ENCODE results near the gene VIL1. TPM values are rescaled to one million over a fixed set of nuclear protein-coding genes. Genes with fewer than 3 reads are reported as not detected.

The VIL1 gene
- total and polyA plus RNA-seq, 2 of the 13 experiments (the other 11 are each of a cell fraction or from before 2014, with no cell fraction given), result 287 to 301 TPM

DNA sequence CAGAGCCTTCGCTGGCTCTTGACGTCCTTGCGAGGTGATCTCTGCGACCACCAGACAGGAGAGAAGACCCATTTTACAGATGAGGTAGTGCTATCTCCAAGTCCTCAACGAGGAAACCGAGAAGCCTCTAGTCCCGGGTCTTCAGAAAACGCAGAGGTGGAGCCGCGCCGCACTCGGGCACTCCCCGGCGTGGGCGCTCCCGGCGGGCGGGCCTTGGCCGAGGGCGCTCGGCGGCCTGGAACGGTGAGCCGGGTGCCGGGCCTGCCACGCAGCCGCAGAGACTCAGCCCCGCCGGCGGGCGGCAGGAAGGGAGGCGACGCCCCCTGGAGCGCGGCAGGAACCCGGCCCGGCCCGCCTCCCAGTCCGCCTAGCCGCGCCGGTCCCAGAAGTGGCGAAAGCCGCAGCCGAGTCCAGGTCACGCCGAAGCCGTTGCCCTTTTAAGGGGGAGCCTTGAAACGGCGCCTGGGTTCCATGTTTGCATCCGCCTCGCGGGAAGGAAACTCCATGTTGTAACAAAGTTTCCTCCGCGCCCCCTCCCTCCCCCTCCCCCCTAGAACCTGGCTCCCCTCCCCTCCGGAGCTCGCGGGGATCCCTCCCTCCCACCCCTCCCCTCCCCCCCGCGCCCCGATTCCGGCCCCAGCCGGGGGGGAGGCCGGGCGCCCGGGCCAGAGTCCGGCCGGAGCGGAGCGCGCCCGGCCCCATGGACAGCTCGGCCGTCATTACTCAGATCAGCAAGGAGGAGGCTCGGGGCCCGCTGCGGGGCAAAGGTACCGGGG, 19.3 kb upstream of the VIL1 start, which contains the start of gene CTDSP1 (continued):
- TF ChIP-seq, protein P1, sequence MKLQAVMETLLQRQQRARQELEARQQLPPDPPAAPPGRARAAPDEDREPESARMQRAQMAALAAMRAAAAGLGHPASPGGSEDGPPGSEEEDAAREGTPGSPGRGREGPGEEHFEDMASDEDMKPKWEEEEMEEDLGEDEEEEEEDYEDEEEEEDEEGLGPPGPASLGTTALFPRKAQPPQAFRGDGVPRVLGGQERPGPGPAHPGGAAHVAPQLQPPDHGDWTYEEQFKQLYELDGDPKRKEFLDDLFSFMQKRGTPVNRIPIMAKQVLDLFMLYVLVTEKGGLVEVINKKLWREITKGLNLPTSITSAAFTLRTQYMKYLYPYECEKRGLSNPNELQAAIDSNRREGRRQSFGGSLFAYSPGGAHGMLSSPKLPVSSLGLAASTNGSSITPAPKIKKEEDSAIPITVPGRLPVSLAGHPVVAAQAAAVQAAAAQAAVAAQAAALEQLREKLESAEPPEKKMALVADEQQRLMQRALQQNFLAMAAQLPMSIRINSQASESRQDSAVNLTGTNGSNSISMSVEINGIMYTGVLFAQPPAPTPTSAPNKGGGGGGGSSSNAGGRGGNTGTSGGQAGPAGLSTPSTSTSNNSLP (IDR thresholded peaks at IDR 0.05; ENCODE audit: low read depth, low read length), result 0 out of 2 replicates have a peak, but pooled peaks have one; percentile 46
- TF ChIP-seq, protein P2, sequence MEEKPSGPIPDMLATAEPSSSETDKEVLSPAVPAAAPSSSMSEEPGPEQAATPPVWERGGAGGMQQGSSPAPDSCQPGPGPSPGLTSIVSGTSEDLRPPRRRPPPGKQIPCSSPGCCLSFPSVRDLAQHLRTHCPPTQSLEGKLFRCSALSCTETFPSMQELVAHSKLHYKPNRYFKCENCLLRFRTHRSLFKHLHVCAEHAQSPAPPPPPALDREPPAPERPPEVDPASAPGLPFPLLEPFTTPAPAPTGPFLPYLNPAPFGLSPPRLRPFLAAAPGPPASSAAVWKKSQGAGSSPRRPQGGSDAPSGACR (CRISPR knock-in tag; IDR thresholded peaks at IDR 0.05), result no peak
- TF ChIP-seq ZNF589 (CRISPR knock-in tag; conservative IDR thresholded peaks at IDR 0.05) (no peak), ZNF652 (CRISPR knock-in tag; IDR thresholded peaks at IDR 0.05; ENCODE audit: borderline replicate concordance, low read depth) (no peak), RFXANK (CRISPR knock-in tag; IDR thresholded peaks at IDR 0.05) (no peak), TRIM24 (CRISPR knock-in tag; IDR thresholded peaks at IDR 0.05) (no peak), BRCA1 (CRISPR knock-in tag; IDR thresholded peaks at IDR 0.05) (0 out of 2 replicates have a peak, but pooled peaks have one; percentile 19), ZSCAN22 (CRISPR knock-in tag; IDR thresholded peaks at IDR 0.05) (0 out of 2 replicates have a peak, but pooled peaks have one; percentile 9), POGZ (CRISPR knock-in tag; IDR thresholded peaks at IDR 0.05) (peak; percentile 55), RFX3 (CRISPR knock-in tag; IDR thresholded peaks at IDR 0.05) (no peak), ZNF337 (CRISPR knock-in tag; IDR thresholded peaks at IDR 0.05; ENCODE audit: borderline replicate concordance, low read depth) (no peak), NFATC3 (CRISPR knock-in tag; IDR thresholded peaks at IDR 0.05) (no peak), NKX3-1 (CRISPR knock-in tag; IDR thresholded peaks at IDR 0.05) (no peak; the same call in none of the 2 replicates), SP4 (CRISPR knock-in tag; IDR thresholded peaks at IDR 0.05) (peak; percentile 70; the same call in 1 of the 2 replicates), KLF6 (CRISPR knock-in tag; IDR thresholded peaks at IDR 0.05) (peak; percentile 82), MYNN (CRISPR knock-in tag; IDR thresholded peaks at IDR 0.05; ENCODE audit: low read depth) (no peak), SALL1 (CRISPR knock-in tag; IDR thresholded peaks at IDR 0.05) (peak; percentile 91), ZNF10 (CRISPR knock-in tag; IDR thresholded peaks at IDR 0.05; ENCODE audit: borderline replicate concordance, low read depth) (no peak)
- TF ChIP-seq, protein P3, sequence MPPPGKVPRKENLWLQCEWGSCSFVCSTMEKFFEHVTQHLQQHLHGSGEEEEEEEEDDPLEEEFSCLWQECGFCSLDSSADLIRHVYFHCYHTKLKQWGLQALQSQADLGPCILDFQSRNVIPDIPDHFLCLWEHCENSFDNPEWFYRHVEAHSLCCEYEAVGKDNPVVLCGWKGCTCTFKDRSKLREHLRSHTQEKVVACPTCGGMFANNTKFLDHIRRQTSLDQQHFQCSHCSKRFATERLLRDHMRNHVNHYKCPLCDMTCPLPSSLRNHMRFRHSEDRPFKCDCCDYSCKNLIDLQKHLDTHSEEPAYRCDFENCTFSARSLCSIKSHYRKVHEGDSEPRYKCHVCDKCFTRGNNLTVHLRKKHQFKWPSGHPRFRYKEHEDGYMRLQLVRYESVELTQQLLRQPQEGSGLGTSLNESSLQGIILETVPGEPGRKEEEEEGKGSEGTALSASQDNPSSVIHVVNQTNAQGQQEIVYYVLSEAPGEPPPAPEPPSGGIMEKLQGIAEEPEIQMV (CRISPR knock-in tag; IDR thresholded peaks at IDR 0.05; ENCODE audit: low read depth), result 0 out of 2 replicates have a peak, but pooled peaks have one; percentile 30
- TF ChIP-seq, protein P4, sequence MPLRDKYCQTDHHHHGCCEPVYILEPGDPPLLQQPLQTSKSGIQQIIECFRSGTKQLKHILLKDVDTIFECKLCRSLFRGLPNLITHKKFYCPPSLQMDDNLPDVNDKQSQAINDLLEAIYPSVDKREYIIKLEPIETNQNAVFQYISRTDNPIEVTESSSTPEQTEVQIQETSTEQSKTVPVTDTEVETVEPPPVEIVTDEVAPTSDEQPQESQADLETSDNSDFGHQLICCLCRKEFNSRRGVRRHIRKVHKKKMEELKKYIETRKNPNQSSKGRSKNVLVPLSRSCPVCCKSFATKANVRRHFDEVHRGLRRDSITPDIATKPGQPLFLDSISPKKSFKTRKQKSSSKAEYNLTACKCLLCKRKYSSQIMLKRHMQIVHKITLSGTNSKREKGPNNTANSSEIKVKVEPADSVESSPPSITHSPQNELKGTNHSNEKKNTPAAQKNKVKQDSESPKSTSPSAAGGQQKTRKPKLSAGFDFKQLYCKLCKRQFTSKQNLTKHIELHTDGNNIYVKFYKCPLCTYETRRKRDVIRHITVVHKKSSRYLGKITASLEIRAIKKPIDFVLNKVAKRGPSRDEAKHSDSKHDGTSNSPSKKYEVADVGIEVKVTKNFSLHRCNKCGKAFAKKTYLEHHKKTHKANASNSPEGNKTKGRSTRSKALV (CRISPR knock-in tag; IDR thresholded peaks at IDR 0.05), result no peak; the same call in 1 of the 2 replicates
- TF ChIP-seq, protein P5, sequence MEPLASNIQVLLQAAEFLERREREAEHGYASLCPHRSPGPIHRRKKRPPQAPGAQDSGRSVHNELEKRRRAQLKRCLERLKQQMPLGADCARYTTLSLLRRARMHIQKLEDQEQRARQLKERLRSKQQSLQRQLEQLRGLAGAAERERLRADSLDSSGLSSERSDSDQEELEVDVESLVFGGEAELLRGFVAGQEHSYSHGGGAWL (CRISPR knock-in tag; IDR thresholded peaks at IDR 0.05), result peak; percentile 38; the same call in 1 of the 2 replicates
- TF ChIP-seq, protein P6, sequence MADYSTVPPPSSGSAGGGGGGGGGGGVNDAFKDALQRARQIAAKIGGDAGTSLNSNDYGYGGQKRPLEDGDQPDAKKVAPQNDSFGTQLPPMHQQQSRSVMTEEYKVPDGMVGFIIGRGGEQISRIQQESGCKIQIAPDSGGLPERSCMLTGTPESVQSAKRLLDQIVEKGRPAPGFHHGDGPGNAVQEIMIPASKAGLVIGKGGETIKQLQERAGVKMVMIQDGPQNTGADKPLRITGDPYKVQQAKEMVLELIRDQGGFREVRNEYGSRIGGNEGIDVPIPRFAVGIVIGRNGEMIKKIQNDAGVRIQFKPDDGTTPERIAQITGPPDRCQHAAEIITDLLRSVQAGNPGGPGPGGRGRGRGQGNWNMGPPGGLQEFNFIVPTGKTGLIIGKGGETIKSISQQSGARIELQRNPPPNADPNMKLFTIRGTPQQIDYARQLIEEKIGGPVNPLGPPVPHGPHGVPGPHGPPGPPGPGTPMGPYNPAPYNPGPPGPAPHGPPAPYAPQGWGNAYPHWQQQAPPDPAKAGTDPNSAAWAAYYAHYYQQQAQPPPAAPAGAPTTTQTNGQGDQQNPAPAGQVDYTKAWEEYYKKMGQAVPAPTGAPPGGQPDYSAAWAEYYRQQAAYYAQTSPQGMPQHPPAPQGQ (CRISPR knock-in tag; IDR thresholded peaks at IDR 0.05; ENCODE audit: borderline replicate concordance), result no peak

All from HepG2 (cell line).